Measurements from ENCODE around the gene RAB3B.

RAB3B gene

DNA sequence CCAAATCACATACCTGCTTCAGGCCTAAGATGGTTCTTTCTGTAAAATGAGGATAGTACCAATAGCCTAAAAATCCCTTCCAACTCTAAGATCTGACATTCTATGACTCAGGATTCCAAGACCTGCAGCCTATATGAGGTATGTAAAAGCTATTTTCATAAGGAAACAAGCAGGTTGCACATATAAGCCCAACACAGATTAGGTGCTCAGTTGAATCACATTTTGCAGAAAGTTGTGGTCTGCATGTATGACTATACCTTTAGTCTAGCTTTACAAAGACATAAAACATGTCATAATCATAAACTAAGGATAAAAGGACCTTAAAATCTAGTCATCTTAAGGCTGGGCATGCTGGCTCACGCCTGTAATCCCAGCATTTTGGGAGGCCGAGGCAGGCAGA, 35.8 kb upstream of the RAB3B start:
- TF ChIP-seq FOXP2 (optimal IDR thresholded peaks at IDR 0.05; ENCODE audit: borderline replicate concordance, extremely low read depth, extremely low read length, insufficient read depth) (no peak), POLR2AphosphoS5 (IDR thresholded peaks at IDR 0.05; ENCODE audit: low read depth, low read length) (no peak), TAF1 (IDR thresholded peaks at IDR 0.05; ENCODE audit: borderline replicate concordance, insufficient read depth, low read length) (no peak), SIN3A (IDR thresholded peaks at IDR 0.05; ENCODE audit: borderline replicate concordance, insufficient read depth, low read length) (no peak)
- TF ChIP-seq, protein P1, sequence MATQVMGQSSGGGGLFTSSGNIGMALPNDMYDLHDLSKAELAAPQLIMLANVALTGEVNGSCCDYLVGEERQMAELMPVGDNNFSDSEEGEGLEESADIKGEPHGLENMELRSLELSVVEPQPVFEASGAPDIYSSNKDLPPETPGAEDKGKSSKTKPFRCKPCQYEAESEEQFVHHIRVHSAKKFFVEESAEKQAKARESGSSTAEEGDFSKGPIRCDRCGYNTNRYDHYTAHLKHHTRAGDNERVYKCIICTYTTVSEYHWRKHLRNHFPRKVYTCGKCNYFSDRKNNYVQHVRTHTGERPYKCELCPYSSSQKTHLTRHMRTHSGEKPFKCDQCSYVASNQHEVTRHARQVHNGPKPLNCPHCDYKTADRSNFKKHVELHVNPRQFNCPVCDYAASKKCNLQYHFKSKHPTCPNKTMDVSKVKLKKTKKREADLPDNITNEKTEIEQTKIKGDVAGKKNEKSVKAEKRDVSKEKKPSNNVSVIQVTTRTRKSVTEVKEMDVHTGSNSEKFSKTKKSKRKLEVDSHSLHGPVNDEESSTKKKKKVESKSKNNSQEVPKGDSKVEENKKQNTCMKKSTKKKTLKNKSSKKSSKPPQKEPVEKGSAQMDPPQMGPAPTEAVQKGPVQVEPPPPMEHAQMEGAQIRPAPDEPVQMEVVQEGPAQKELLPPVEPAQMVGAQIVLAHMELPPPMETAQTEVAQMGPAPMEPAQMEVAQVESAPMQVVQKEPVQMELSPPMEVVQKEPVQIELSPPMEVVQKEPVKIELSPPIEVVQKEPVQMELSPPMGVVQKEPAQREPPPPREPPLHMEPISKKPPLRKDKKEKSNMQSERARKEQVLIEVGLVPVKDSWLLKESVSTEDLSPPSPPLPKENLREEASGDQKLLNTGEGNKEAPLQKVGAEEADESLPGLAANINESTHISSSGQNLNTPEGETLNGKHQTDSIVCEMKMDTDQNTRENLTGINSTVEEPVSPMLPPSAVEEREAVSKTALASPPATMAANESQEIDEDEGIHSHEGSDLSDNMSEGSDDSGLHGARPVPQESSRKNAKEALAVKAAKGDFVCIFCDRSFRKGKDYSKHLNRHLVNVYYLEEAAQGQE (IDR thresholded peaks at IDR 0.05; ENCODE audit: insufficient read depth in 1 of 2, low read depth in 2 of 2, low read length in 2 of 2) = no peak

DNA sequence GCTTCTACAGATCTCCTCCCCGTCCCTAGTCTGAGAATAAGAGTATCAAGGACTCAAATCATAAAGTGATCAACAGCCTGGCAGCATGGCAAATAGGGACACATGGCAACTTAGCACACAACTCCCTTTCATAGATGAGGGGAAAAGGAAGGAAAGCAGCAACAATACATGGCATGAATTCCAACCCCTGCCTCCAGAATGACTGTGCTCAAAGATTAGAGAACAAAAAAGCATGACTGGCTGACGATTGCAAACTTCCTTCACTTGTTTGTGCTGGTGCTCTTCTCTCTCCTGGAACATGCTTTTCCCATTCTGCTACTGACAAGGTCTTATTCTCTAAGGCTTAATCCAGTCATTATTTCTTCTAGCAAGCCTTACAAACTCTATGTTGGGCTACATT, 31.6 kb upstream of the RAB3B start:
- TF ChIP-seq SIN3A (IDR thresholded peaks at IDR 0.05; ENCODE audit: borderline replicate concordance, insufficient read depth, low read length) (no peak), FOXP2 (optimal IDR thresholded peaks at IDR 0.05; ENCODE audit: borderline replicate concordance, extremely low read depth, extremely low read length, insufficient read depth) (no peak), TAF1 (IDR thresholded peaks at IDR 0.05; ENCODE audit: borderline replicate concordance, insufficient read depth, low read length) (no peak), POLR2AphosphoS5 (IDR thresholded peaks at IDR 0.05; ENCODE audit: low read depth, low read length) (no peak)
- TF ChIP-seq, protein P1 (IDR thresholded peaks at IDR 0.05; ENCODE audit: insufficient read depth in 1 of 2, low read depth in 2 of 2, low read length in 2 of 2) = no peak

DNA sequence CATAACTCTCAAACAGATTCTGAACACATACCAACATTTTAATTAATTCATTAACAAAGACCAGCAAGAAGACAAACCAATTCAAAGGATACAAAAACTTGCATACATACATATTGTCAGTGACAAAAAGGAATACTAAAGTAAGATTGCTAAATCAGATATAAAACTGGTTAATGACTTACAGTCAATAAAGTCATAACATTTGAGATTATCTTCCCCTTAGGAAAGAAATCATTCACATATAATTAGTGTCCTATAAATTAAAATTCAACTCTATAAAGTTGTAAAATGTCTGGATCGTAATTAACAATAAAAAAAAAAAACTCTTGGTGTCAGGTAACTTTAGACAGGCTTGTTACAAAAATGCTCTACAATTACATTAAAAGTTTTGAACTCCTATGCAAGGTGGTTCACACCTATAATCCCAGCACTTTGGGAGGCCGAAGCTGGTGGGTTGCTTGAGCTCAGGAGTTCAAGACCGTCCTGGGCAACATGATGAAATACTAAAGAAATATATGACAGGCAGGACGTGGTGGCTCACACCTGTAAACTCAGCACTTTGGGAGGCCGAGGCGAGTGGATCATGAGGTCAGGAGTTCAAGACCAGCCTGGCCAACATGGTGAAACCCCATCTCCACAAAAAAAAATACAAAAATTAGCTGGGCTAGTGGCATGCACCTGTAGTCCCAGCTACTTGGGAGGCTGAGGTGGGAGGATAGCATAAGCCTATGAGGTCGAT, 17.7 kb upstream of the RAB3B start:
- no peak for TF ChIP-seq POLR2AphosphoS5 (IDR thresholded peaks at IDR 0.05; ENCODE audit: low read depth, low read length)

DNA sequence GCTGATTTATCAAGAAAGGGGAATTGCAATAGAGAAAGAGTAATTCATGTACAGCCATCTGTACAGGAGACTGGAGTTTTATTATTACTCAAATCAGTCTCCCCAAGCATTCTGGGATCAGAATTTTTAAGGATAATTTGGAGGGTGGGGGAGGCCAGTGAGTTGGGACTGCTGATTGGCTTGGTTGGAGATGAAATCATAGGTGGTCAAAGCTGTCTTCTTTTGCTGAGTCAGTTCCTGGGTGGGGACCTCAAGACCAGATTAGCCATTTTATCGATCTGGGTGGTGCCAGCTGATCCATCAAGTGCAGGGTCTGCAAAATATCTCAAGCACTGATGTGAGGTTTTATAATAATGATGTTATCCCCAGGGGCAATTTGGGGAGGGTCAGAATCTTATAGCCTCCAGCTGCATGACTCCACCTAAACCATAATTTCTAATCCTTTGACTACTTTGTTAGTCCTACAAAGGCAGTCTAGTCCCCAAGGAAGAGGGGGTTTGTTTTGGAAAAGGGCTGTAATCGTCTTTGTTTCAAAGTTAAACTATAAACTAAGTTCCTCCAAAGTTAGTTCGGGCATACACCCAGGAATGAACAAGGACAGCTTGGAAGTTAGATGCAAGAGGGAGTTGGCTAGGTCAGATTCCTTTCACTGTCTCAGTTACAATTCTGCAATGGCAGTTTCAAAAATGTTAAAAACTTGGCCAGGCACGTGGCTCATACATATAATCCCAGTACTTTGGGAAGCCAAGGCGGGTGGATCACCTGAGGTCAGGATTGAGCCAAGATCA, 16.9 kb upstream of the RAB3B start:
- TF ChIP-seq TAF1 (IDR thresholded peaks at IDR 0.05; ENCODE audit: borderline replicate concordance, insufficient read depth, low read length) (no peak), FOXP2 (optimal IDR thresholded peaks at IDR 0.05; ENCODE audit: borderline replicate concordance, extremely low read depth, extremely low read length, insufficient read depth) (no peak), SIN3A (IDR thresholded peaks at IDR 0.05; ENCODE audit: borderline replicate concordance, insufficient read depth, low read length) (no peak), POLR2AphosphoS5 (IDR thresholded peaks at IDR 0.05; ENCODE audit: low read depth, low read length) (no peak)
- TF ChIP-seq, protein P1 (IDR thresholded peaks at IDR 0.05; ENCODE audit: insufficient read depth in 1 of 2, low read depth in 2 of 2, low read length in 2 of 2) = no peak

DNA sequence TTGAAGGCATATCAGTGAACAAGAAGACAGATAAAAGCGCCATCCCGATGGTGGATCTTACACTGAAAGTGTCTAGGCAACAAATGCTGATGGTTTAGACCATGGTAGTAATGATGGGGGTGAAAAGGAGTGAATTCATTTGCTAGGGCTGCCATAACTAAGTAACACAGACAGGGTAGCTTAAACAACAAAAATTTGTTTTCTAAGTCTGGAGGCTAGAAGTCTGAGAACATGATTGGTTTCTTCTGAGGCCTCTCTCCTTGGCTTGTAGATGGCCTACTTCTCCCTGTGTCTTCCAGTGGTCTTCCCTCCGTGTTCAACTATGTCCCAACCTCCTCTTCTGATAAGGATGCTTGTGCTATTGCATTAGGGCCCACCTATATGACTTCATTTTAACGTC, 13.4 kb upstream of the RAB3B start:
- no peak for TF ChIP-seq TAF1 (IDR thresholded peaks at IDR 0.05; ENCODE audit: borderline replicate concordance, insufficient read depth, low read length)
- TF ChIP-seq POLR2AphosphoS5 (IDR thresholded peaks at IDR 0.05; ENCODE audit: low read depth, low read length) = no peak
- TF ChIP-seq FOXP2 (optimal IDR thresholded peaks at IDR 0.05; ENCODE audit: borderline replicate concordance, extremely low read depth, extremely low read length, insufficient read depth) = no peak
- TF ChIP-seq, protein P1 (IDR thresholded peaks at IDR 0.05; ENCODE audit: insufficient read depth in 1 of 2, low read depth in 2 of 2, low read length in 2 of 2) = no peak
- TF ChIP-seq SIN3A (IDR thresholded peaks at IDR 0.05; ENCODE audit: borderline replicate concordance, insufficient read depth, low read length) = no peak

Measured in PFSK-1 (cell line).